Muscle of arm (tissue), 12 donors: Measurements from ENCODE around the gene PDPK1. TPM values are rescaled to one million over a fixed set of nuclear protein-coding genes. Genes with fewer than 3 reads are reported as not detected.
A peak's percentile ranks its signal among the peaks of the same experiment; 100 is the strongest.
"Not testable (repeated sequence)": the region's sequence is repeated elsewhere in the genome, so short reads cannot be mapped to it uniquely, and the experiment has no call there.

Experiments used
- DNase-seq: peaks from one replicate; pipeline ENCODE4 v3.0.0-alpha.2; 2013
- polyA plus RNA-seq, 12 donors: library from polyadenylated mRNA; unstranded; fragments of 120-200 nt; gene quantifications; one replicate each; pipeline ENCODE4 v1.2.1, GENCODE V29; 2013; ENCODE audit not compliant: insufficient read length in 12 of 12

Gene PDPK1
- polyA plus RNA-seq, 12 donors = 26.4 to 50.8 (median 32.8) TPM; not detected in 1

- no peak for DNase-seq
These were observed 47.8 kb downstream of the PDPK1 start for GRCh38 chr16:2585651-2586081.

- no peak for DNase-seq
These were observed 48.4 kb downstream of the PDPK1 start for GRCh38 chr16:2586241-2586640.

GRCh38 chr16:2586901-2587480 is 49.2 kb downstream of the PDPK1 start:
- DNase-seq = no peak

GRCh38 chr16:2587891-2588565 is 50.2 kb downstream of the PDPK1 start:
- no peak for DNase-seq

GRCh38 chr16:2591476-2592240 is 53.8 kb downstream of the PDPK1 start:
- DNase-seq = no peak

- no peak for DNase-seq
These were observed 55.0 kb downstream of the PDPK1 start for GRCh38 chr16:2592786-2593185.

- DNase-seq = no peak
These were observed 57.8 kb downstream of the PDPK1 start for GRCh38 chr16:2595393-2596205.

GRCh38 chr16:2596747-2597559 is 59.1 kb downstream of the PDPK1 start:
- DNase-seq = no peak

GRCh38 chr16:2597560-2597902 is 59.7 kb downstream of the PDPK1 start:
- DNase-seq = no peak

- DNase-seq = no peak
These were observed 60.4 kb downstream of the PDPK1 start for GRCh38 chr16:2598133-2598641.

- DNase-seq = no peak
These were observed 60.9 kb downstream of the PDPK1 start for GRCh38 chr16:2598723-2599122.

GRCh38 chr16:2599165-2599564 is 61.3 kb downstream of the PDPK1 start:
- DNase-seq = not testable (repeated sequence)

GRCh38 chr16:2599785-2600184 is 62.0 kb downstream of the PDPK1 start:
- not testable (repeated sequence) for DNase-seq

GRCh38 chr16:2601301-2602025 is 63.6 kb downstream of the PDPK1 start:
- not testable (repeated sequence) for DNase-seq

GRCh38 chr16:2602175-2602574 is 64.4 kb downstream of the PDPK1 start:
- not testable (repeated sequence) for DNase-seq

- DNase-seq = peak; percentile 95
These were observed 65.6 kb downstream of the PDPK1 start for GRCh38 chr16:2603165-2604015.

- DNase-seq = not testable (repeated sequence)
These were observed 66.2 kb downstream of the PDPK1 start for GRCh38 chr16:2604016-2604369.

- DNase-seq = not testable (repeated sequence)
These were observed 69.0 kb downstream of the PDPK1 start for GRCh38 chr16:2606820-2607219.

GRCh38 chr16:2609345-2609744 is 71.5 kb downstream of the PDPK1 start:
- not testable (repeated sequence) for DNase-seq
